Activated CD4-positive, CD25-positive, alpha-beta regulatory T cell treated with anti-CD3 and anti-CD28 coated beads, Interleukin-2, amount 50 U/mL, for 16 hours (primary cell): Measurements from ENCODE around the gene TNK1.

Experiments
- DNase-seq: peaks from one replicate; pipeline ENCODE4 v3.0.0-alpha.2; 2020; ENCODE audit warnings: low read depth, low spot score

TNK1 gene

DNA sequence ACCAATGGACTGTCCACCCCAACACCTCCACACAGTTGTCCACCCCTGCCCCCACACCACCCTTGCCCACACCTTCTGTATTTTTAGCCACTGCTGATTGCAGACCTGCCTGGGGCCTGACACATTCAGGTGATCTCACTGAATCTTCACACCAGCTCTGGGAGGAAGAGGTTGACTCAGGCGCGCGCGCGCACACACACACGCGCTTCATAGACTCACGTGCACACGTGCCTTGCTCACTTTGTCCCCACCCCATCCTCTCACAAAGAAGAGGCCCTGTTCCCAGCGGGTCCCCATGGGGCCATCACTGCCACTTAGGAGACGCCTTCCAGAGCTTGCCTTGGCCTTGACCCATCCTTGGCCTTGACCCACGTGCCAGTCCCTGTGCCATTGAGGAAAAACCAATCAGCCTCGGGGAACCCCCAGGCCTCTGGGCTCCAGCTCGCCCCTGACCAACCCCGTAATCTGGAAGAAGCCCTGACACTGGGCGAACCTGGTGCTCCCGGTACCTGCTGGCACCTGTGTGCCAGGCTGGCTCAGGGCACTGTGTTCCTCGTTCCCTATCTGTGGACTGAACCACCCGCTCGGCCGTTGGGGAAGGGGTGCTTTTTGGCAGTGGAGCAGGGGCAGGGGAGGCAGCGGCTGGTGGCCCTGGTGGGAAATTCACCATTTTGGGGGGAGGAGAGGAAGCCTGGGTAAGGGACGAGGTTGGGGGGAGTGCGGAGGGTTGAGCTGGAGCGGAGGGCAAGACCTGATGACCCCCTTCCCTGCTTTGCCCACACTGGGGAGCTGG lies 29.9 kb downstream of the TNK1 start:
- no peak for DNase-seq

- no peak for DNase-seq
Measured at GRCh38 chr17:7411427-7411750, 30.5 kb downstream of the TNK1 start.

- no peak for DNase-seq
Measured at GRCh38 chr17:7413346-7413985, 32.6 kb downstream of the TNK1 start.

DNA sequence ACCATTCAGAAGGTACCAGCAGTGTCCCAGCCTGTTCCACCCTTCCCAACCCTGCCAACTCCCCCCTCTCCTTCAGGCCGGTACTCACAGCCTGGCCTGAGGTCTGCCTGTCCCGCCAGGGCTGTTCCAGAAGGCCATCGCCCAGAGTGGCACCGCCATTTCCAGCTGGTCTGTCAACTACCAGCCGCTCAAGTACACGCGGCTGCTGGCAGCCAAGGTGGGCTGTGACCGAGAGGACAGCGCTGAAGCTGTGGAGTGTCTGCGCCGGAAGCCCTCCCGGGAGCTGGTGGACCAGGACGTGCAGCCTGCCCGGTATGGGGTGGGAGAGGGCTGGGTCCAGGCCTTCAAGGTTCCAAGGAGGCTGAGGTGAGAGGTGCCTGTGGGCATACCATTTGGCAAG lies 33.9 kb downstream of the TNK1 start:
- no peak for DNase-seq

DNA sequence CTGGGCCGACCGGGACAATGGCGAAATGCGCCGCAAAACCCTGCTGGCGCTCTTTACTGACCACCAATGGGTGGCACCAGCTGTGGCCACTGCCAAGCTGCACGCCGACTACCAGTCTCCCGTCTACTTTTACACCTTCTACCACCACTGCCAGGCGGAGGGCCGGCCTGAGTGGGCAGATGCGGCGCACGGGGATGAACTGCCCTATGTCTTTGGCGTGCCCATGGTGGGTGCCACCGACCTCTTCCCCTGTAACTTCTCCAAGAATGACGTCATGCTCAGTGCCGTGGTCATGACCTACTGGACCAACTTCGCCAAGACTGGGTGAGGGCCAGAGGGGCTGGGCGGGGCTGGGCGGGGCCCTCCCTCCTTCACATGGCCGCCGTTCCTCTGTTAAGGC lies 34.9 kb downstream of the TNK1 start:
- DNase-seq = no peak

GRCh38 chr17:7416323-7416722 lies 35.4 kb downstream of the TNK1 start:
- DNase-seq = no peak

GRCh38 chr17:7417056-7417655 lies 36.3 kb downstream of the TNK1 start:
- DNase-seq = no peak

GRCh38 chr17:7418472-7419152 lies 37.7 kb downstream of the TNK1 start:
- no peak for DNase-seq

- no peak for DNase-seq
Measured at GRCh38 chr17:7419819-7420610, 39.1 kb downstream of the TNK1 start, which contains the start of gene SPEM1. Gene SPEM1, plus strand, starts transcription at chr17:7420324. Its CDS starts 61 bp downstream, at chr17:7420385.

DNA sequence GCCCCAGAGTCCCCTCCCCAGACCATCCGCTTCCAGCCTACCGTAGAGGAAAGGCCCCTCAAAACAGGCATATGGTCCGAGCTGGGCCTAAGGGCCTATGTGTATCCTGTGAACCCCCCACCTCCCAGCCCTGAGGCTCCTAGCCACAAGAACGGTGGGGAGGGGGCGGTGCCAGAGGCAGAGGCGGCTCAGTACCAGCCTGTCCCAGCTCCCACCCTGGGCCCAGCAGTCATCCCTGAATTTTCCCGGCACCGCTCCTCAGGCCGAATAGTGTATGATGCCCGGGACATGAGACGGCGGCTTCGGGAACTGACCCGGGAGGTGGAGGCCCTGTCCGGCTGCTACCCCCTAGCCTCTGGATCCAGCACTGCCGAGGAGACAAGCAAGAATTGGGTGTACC lies 40.3 kb downstream of the TNK1 start:
- no peak for DNase-seq

- no peak for DNase-seq
Measured at GRCh38 chr17:7423679-7424078, 42.8 kb downstream of the TNK1 start.

DNA sequence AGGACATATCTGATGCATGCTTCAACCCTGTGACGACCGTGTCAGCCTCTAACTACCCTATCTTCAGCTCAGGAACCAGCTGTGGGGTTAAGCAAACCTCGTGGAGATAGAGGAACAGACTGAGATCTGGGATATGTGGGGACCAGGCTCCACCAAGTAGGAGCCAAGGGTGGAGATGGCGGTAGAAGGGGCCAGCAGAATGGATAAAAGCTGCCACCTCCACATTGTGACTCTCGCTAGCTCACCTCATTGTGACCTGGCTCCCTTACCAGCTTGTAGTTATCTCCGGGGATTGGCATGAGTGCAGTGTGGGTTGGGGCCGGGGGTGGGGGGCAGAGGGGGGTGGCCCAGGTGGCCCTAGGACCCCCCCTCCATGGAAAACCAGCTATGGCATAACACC lies 44.4 kb downstream of the TNK1 start, which contains the start of gene SPEM2:
TSS of gene SPEM2 (plus strand) at position 301 of the 400 bp plus-strand sequence. CDS start at position 374, 73 bp downstream.
- DNase-seq = no peak

DNA sequence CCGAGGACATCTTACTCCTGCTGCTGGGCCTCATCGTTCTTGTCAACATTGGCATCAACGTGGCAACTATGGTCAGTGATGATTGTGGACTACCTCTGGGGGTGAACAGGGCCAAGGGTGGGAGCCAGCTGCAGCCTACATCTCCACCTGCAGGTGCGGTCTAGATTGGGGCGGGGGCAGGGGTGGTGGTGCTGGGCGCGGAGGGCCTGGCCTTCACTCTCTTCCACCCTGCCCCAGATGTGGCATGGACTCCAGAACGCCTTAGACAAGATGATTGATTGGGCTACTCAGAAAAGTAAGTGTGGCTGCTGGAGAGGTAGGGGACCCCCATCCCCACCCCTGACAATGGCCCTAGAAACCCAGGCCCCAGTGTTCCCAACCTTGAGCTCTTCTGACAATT lies 44.9 kb downstream of the TNK1 start:
- no peak for DNase-seq

GRCh38 chr17:7426203-7426863 lies 45.4 kb downstream of the TNK1 start:
- no peak for DNase-seq

- no peak for DNase-seq
Measured at GRCh38 chr17:7426896-7427489, 46.1 kb downstream of the TNK1 start.

DNA sequence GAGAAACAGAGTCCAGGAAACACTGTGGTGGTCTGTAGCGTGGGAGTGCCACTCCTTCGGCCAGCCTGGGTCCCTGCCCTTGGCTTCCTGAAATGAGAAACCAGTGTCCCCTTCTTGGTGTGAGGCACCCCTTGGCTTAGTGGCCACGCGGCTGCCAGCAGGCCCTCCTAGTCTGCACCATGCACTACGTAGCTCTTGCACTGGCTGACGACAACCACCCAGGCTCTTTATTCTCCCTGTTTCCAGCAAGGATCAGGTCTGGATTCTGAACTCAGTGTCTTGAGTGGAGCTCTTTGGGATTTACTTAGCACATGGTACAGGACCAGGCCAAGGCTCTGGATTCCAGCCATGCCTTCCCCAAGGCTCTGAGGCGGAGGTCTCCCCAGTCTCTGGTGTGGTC lies 46.7 kb downstream of the TNK1 start:
- no peak for DNase-seq

DNA sequence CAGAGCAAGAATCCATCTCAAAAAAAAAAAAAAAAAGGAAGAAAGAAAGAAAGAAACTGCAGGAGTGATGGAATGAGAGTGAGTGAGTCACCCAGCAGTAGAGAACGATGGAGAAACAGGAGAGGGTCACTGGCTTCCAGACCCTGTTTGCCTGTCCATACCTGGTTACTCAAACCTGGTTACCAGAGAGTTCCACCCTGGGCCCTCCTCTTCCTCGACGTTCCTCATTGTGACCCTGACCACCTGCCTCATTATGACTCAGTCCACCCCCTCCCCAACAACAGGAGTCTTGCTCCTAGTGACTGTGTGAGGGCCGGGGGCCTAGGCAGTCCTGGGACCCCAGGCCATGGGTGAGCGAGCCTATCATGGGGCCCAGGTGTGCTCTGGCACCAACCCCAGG lies 47.7 kb downstream of the TNK1 start, which contains the start of gene SPEM3:
TSS of gene SPEM3 (plus strand) at position 301 of the 400 bp plus-strand sequence. CDS start at position 347, 46 bp downstream.
- no peak for DNase-seq

GRCh38 chr17:7429722-7430121 lies 48.8 kb downstream of the TNK1 start:
- DNase-seq = no peak

DNA sequence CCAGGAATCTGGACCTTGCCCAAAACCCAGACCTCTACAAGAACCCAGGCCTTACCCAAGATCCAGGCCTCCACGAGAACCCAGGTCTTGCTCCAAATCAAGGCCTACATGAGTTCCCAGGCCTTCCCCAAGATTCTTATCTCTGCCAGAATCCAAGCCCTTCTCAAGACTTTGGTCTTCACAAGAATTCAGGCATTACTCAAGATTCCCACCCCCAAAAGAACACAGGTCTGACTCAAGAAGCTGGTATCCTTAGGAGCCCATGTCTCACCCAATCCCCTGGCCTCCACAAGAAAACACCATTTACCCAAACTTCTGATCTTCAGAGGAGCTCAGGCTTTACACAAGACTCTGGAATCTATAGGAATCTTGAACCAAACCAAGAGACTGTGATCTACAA lies 50.3 kb downstream of the TNK1 start:
- no peak for DNase-seq

DNA sequence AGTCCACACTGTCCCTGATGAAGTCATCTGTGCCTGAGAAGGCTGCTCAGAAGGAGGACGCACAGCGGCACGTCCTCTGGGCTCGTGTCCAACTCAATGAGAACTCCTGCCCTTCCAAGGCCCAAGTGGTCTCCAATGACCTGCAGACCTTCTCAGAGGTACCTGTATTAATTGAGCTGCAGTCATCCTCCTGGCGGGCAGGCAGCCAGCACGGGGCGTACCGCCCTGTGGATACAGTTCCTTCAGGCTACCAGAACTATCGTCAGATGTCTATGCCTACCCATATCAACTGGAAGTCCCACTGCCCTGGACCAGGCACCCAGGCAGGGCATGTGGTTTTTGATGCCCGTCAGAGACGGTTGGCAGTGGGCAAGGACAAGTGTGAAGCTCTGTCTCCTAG lies 51.4 kb downstream of the TNK1 start:
- no peak for DNase-seq
